ENCODE measurements around the gene TMEM41B.
A peak's percentile ranks its signal among the peaks of the same experiment; 100 is the strongest.
"Not testable (repeated sequence)": the region's sequence is repeated elsewhere in the genome, so short reads cannot be mapped to it uniquely, and the experiment has no call there.

The TMEM41B gene

GRCh38 chr11:9302448-9302847 lies 11.9 kb downstream of the TMEM41B start:
- no peak for DNase-seq

- no peak for DNase-seq
Measured at GRCh38 chr11:9301720-9302119, 12.7 kb downstream of the TMEM41B start.

GRCh38 chr11:9293646-9294045 lies 20.7 kb downstream of the TMEM41B start:
- no peak for DNase-seq

- DNase-seq: no peak
Measured at GRCh38 chr11:9285850-9286587, 28.4 kb downstream of the TMEM41B start.

GRCh38 chr11:9280655-9281301 lies 33.6 kb downstream of the TMEM41B start:
- DNase-seq: no peak

- no peak for DNase-seq
Measured at GRCh38 chr11:9277176-9277575, 37.2 kb downstream of the TMEM41B start.

- no peak for DNase-seq
Measured at GRCh38 chr11:9276571-9276970, 37.8 kb downstream of the TMEM41B start.

- no peak for DNase-seq
Measured at GRCh38 chr11:9274499-9275258, 39.7 kb downstream of the TMEM41B start.

GRCh38 chr11:9273376-9274336 lies 40.7 kb downstream of the TMEM41B start:
- DNase-seq: no peak

GRCh38 chr11:9269492-9270013 lies 44.8 kb downstream of the TMEM41B start:
- DNase-seq: no peak

GRCh38 chr11:9267680-9268079 lies 46.7 kb downstream of the TMEM41B start:
- DNase-seq: no peak

- DNase-seq: no peak
Measured at GRCh38 chr11:9266926-9267325, 47.5 kb downstream of the TMEM41B start.

- DNase-seq: no peak
Measured at GRCh38 chr11:9266132-9266736, 48.2 kb downstream of the TMEM41B start.

- DNase-seq: peak; percentile 14
Measured at GRCh38 chr11:9265211-9266131, 48.9 kb downstream of the TMEM41B start, which contains the start of gene DENND5A. DENND5A (minus strand) TSS chr11:9265350; CDS start chr11:9265069, 281 bp downstream.

- no peak for DNase-seq
Measured at GRCh38 chr11:9264316-9265210, 49.8 kb downstream of the TMEM41B start.

GRCh38 chr11:9263840-9264315 lies 50.5 kb downstream of the TMEM41B start:
- DNase-seq: no peak

- not testable (repeated sequence) for DNase-seq
Measured at GRCh38 chr11:9260838-9261146, 53.6 kb downstream of the TMEM41B start.

- DNase-seq: no peak
Measured at GRCh38 chr11:9259981-9260837, 54.2 kb downstream of the TMEM41B start.

GRCh38 chr11:9258279-9258678 lies 56.1 kb downstream of the TMEM41B start:
- not testable (repeated sequence) for DNase-seq

Measured in cortex of kidney (tissue), 1 donor.